Brain microvascular endothelial cell (primary cell): ENCODE data around the gene KRTAP10-10.
"Not testable (repeated sequence)": the region's sequence is repeated elsewhere in the genome, so short reads cannot be mapped to it uniquely, and the experiment has no call there.

Source experiments
- DNase-seq: peaks from one replicate; pipeline ENCODE4 v3.0.0-alpha.2; 2020
- H3K27ac ChIP-seq: fragments of 250-450 bp; sonication (Bioruptor Pico); 2 replicates; pipeline ENCODE4 v1.5.1; 2020; ENCODE audit warnings: mild to moderate bottlenecking, moderate library complexity
- H3K27me3 ChIP-seq: fragments of 250-450 bp; sonication (Bioruptor Pico); replicated peaks from 2 replicates; pipeline ENCODE4 v1.5.1; 2020; ENCODE audit warnings: mild to moderate bottlenecking
- H3K36me3 ChIP-seq: fragments of 250-450 bp; sonication (Bioruptor Pico); replicated peaks from 2 replicates; pipeline ENCODE4 v1.5.1; 2020; ENCODE audit warnings: mild to moderate bottlenecking
- H3K4me3 ChIP-seq: 2 replicates; pipeline ENCODE4 v1.5.1; 2011; ENCODE audit warnings: low read depth, mild to moderate bottlenecking, control low read depth, low read length, moderate library complexity
- in situ Hi-C: cut with HindIII; loops from 2 replicates; pipeline ENCODE4 v1.10.0; 2017; ENCODE audit warnings: low sequenced_read_pairs, low pct_ligation_motif_present
- TF ChIP-seq, protein P1 (sequence below): IDR thresholded peaks from 2 replicates; pipeline ENCODE4 v1.5.1; 2011; ENCODE audit warnings: low read depth, mild to moderate bottlenecking, moderate library complexity, low read length, control low read depth, inconsistent platforms; ENCODE audit errors: missing control alignments

KRTAP10-10 gene

DNA sequence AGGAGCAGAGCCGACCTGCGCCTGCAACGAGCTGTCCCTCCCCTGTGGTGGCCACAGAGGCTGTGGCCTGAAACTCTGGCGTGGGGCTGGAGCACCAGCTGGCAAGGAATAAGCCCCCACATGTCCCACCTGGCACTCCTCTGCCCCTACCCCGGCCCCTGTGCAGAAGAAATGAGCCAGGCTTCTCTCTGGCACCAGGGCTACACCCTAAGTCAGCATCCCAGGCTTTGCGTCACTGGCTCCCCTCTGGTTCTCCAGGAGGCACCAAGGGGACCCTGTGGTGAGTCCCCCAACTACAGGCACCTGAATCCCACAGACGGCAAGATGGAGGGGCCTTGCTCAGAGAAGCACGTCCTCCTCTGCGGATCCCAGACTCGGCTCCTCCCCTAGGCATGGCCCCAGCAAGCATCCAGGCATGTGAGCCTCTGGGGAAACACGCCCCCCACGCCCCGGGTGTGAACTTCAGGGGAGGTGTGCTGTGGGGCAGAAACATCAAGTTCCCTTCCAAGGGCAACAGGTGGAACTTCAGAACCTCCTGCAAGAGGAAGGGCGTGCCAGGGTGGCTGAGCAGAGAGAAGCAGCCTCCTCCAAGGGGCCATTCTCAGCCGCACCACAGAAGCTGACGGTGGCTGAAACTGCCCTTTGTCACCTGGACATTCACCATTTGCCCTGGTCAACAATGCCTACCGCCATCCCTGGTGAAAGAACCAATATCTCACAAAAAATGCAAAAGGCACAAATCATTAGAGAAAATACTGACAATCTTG, 33.9 kb upstream of the KRTAP10-10 start:
- Histone ChIP-seq H3K4me3 (no peak overlapping the region), H3K27ac (no peak overlapping the region), H3K27me3 (peaks cover under 1% of the 10 kb centered on the region), H3K36me3 (no peaks in the 10 kb centered on the region)
- in situ Hi-C loops = no loop called here
- TF ChIP-seq, protein P1, sequence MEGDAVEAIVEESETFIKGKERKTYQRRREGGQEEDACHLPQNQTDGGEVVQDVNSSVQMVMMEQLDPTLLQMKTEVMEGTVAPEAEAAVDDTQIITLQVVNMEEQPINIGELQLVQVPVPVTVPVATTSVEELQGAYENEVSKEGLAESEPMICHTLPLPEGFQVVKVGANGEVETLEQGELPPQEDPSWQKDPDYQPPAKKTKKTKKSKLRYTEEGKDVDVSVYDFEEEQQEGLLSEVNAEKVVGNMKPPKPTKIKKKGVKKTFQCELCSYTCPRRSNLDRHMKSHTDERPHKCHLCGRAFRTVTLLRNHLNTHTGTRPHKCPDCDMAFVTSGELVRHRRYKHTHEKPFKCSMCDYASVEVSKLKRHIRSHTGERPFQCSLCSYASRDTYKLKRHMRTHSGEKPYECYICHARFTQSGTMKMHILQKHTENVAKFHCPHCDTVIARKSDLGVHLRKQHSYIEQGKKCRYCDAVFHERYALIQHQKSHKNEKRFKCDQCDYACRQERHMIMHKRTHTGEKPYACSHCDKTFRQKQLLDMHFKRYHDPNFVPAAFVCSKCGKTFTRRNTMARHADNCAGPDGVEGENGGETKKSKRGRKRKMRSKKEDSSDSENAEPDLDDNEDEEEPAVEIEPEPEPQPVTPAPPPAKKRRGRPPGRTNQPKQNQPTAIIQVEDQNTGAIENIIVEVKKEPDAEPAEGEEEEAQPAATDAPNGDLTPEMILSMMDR = no peak
- no peak for DNase-seq

DNA sequence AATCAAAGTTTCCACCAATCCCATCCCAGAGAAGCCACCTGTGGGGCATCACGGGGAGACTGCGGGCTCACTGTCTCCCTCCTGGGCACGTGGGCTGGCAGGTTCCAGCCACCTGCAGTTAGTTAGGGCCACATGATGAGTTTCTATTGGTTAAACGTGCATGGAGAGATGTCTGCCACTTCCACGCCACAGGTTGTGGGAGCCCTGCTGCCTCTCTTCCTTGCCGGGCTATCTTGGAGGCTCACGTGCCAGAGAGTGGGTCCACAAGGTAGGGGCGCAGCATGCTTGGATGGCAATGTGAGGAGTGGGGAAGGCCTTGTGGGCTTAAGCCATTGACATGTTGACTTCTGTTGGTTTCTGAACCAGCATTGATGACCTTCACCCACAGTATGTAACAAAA, 33.2 kb upstream of the KRTAP10-10 start:
- TF ChIP-seq, protein P1 = no peak
- DNase-seq = no peak
- in situ Hi-C loops = no loop called here

DNA sequence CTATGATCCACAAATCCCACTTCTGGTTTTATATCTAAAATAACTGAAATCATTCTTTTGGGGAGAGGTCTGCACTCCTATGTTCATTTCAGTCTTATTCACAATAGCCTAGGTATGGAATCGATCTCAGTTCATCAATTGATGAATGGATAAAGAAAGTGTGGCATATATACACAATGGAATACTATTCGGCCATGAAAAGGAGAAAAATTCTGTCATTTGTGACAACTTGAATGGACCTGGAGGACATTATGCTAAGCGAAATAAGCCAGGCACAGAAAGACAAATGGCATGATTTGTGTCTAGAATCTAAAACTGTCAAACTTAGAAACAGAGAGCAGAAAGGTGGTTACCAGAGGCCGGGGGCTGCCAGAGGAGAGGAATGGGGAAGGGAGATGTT, 30.7 kb upstream of the KRTAP10-10 start:
- TF ChIP-seq, protein P1 = no peak
- Histone ChIP-seq H3K27ac (no peak overlapping the region), H3K36me3 (no peaks in the 10 kb centered on the region), H3K4me3 (no peak overlapping the region), H3K27me3 (no peaks in the 10 kb centered on the region)
- in situ Hi-C loops = no loop called here
- no peak for DNase-seq

More for the DNA sequence above, 33.2 kb upstream of the KRTAP10-10 start:
- H3K36me3 ChIP-seq = no peaks in the 10 kb centered on the region
- H3K4me3 ChIP-seq = no peak overlapping the region
- H3K27ac ChIP-seq = no peak overlapping the region
- H3K27me3 ChIP-seq = no peaks in the 10 kb centered on the region

DNA sequence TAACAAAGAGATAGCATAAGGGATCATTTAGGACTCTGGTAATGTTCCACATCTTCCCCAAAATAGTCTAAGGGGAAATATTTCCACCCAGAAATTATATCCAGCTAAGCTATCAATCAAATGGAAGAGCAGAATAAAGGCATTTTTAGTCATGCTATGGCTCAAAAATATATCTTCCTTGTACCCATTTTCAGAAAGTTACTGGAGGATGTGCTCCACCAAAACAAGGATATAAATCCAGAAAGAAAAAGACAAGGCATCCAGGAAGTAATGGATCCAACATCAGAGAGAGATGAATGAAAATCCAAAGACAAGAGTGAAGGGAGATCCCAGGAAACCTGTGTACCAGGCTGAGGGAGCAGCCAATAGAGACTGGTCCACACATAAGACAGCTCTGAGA, 28.0 kb upstream of the KRTAP10-10 start:
- H3K27me3 ChIP-seq = no peaks in the 10 kb centered on the region
- no peak for DNase-seq
- in situ Hi-C loops = no loop called here
- no peaks in the 10 kb centered on the region for H3K36me3 ChIP-seq
- no peak overlapping the region for H3K27ac ChIP-seq
- TF ChIP-seq, protein P1 = no peak
- H3K4me3 ChIP-seq = no peak overlapping the region

DNA sequence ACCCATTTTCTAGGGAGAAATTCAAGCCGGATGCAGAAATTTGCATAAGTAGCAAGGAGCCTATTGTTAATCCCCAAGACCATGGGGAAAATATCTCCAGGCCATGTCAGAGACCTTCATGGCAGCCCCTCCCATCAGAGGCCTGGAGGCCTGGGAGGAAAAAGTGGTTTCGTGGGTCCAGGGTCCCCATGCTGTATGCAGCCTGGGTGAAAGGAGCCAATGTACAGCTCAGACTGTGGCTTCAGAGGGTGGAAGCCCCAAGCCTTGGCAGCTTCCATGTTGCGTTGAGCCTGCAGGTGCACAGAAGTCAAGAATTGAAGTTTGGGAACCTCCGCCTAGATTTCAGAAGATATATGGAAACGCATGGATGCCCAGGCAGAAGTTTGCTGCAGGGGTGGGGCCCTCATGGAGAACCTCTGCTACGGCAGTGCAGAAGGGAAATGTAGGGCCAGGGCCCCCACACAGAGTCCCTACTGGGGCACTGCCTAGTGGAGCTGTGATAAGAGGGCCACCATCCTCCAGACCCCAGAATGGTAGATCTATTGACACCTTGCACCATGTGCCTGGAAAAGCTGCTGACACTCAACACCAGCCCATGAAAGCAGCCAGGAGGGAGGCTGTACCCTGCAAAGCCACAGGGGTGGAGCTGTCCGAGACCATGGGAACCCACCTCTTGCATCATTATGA, 26.9 kb upstream of the KRTAP10-10 start:
- in situ Hi-C loops, H3K27me3 ChIP-seq, DNase-seq, H3K4me3 ChIP-seq, H3K27ac ChIP-seq, H3K36me3 ChIP-seq: not testable (repeated sequence)

DNA sequence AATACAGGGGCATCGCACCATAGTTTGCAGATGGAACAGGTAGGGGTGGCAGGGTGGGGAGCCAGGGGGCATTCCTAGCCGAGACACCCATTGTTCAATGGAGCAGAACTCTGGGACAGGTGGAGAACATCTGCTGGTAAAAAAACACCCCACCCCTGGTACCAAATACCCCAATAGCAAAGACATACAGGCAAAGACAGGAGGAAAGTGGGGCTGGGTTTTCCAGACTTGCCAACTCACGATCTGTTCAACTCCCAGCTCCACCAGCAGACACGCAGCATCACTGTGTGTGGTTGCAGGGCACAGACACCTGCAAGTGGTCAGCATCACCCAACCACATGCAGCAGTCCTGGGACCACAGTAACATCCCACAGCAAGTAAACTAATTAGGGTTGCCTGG, 25.6 kb upstream of the KRTAP10-10 start:
- no peaks in the 10 kb centered on the region for H3K36me3 ChIP-seq
- H3K27me3 ChIP-seq = no peaks in the 10 kb centered on the region
- no peak overlapping the region for H3K4me3 ChIP-seq
- TF ChIP-seq, protein P1 = no peak
- in situ Hi-C loops = no loop called here
- H3K27ac ChIP-seq = no peak overlapping the region
- no peak for DNase-seq
